CD4-positive, alpha-beta T cell (primary cell): ENCODE data around the gene PRKCB. TPM values are rescaled to one million over a fixed set of nuclear protein-coding genes. Genes with fewer than 3 reads are reported as not detected.
A peak's percentile ranks its signal among the peaks of the same experiment; 100 is the strongest.

Source experiments
- ATAC-seq: fragments of 200-7000 bp; cut with Tn5 transposase; one replicate; pipeline ENCODE4 v1.10.0; 2022; ENCODE audit warnings: mild to moderate bottlenecking; ENCODE audit not compliant: poor library complexity
- CTCF ChIA-PET: fragments of 350-600 bp; sonication (Branson Sonifier 250); formaldehyde crosslinking; loops from one replicate; lab custom pipeline; 2021; ENCODE audit warnings: antibody characterized with exemption, inconsistent platforms; lab: Charles Lee
- POLR2A ChIA-PET: fragments of 350-600 bp; sonication (Branson Sonifier 250); formaldehyde crosslinking; loops from one replicate; lab custom pipeline; 2021; ENCODE audit warnings: antibody characterized with exemption, inconsistent platforms; lab: Charles Lee
- DNase-seq, 14 experiments: peaks; one replicate each; pipeline ENCODE4 v3.0.0-alpha.2; 2013 to 2020; ENCODE audit warnings: mixed read lengths in 2 of 14
- H3K27ac ChIP-seq, 2 donors: one replicate each; pipeline versions ENCODE4 v1.5.1 to v1.7.0; 2013; ENCODE audit warnings: low read length in 2 of 2, low read depth in 1 of 2, mild to moderate bottlenecking in 1 of 2
- H3K27me3 ChIP-seq, 2 experiments: 1 replicate in 1 of 2; 2 replicates in 1 of 2; pipeline versions ENCODE4 v1.6.1 to v1.7.0; 2013; ENCODE audit warnings: low read length in 2 of 2, control low read depth in 1 of 2, mild to moderate bottlenecking in 1 of 2, moderate library complexity in 1 of 2; ENCODE audit not compliant: insufficient read depth in 2 of 2, control insufficient read depth in 1 of 2
- H3K36me3 ChIP-seq: one replicate; pipeline ENCODE4 v1.6.1; 2013; ENCODE audit warnings: low read length, control low read depth; ENCODE audit not compliant: insufficient read depth
- H3K4me1 ChIP-seq: one replicate; pipeline ENCODE4 v1.6.1; 2013; ENCODE audit warnings: low read length, control low read depth; ENCODE audit not compliant: insufficient read depth
- H3K4me3 ChIP-seq: one replicate; pipeline ENCODE4 v1.5.1; 2013; ENCODE audit warnings: mild to moderate bottlenecking, low read length, moderate library complexity
- H3K9me3 ChIP-seq, 2 experiments: 1 replicate in 1 of 2; 2 replicates in 1 of 2; pipeline versions ENCODE4 v1.6.1 to v1.7.0; 2013; ENCODE audit warnings: low read length in 2 of 2, mild to moderate bottlenecking in 2 of 2, control low read depth in 1 of 2, moderate library complexity in 1 of 2; ENCODE audit not compliant: control insufficient read depth in 1 of 2, insufficient read depth in 1 of 2
- H3K27ac Mint-ChIP-seq: one replicate; pipeline ENCODE4 v1.8.0; 2020; ENCODE audit warnings: mixed read lengths
- H3K27me3 Mint-ChIP-seq: one replicate; pipeline ENCODE4 v1.8.0; 2021; ENCODE audit warnings: mixed read lengths
- H3K36me3 Mint-ChIP-seq: one replicate; pipeline ENCODE4 v1.8.0; 2021; ENCODE audit warnings: low read depth, mixed read lengths
- H3K4me1 Mint-ChIP-seq: one replicate; pipeline ENCODE4 v1.8.0; 2021; ENCODE audit warnings: low read depth, mixed read lengths
- H3K4me3 Mint-ChIP-seq: one replicate; pipeline ENCODE4 v1.8.0; 2020; ENCODE audit warnings: mild to moderate bottlenecking, mixed read lengths
- H3K9me3 Mint-ChIP-seq: one replicate; pipeline ENCODE4 v1.8.0; 2020; ENCODE audit warnings: mixed read lengths
- intact Hi-C, 2 experiments: fragments of 100-400 bp; cut with DNase I in 1 of 2; cut with micrococcal nuclease in 1 of 2; formaldehyde crosslinking; loops; one replicate each; pipeline versions ENCODE4 v1.15.1 to v1.9.0; 2023 to 2025; cut with DNase I, micrococcal nuclease
- total RNA-seq, 174 experiments: library from RNA in 2 of 174; stranded (reverse) in 2 of 174; gene quantifications; one replicate each; pipeline ENCODE4 v1.2.3 and lab custom pipeline; 2021 to 2026
- TF ChIP-seq, protein P1 (sequence below): fragments of 200-600 bp; IDR thresholded peaks from one replicate; pipeline ENCODE4 v1.8.0; 2022; ENCODE audit warnings: antibody characterized with exemption, mild to moderate bottlenecking

PRKCB gene
- total RNA-seq, 2 experiments from 2014 or later: 64.7 TPM

- no peaks in the 10 kb centered on the region for H3K36me3 Mint-ChIP-seq
- H3K27ac ChIP-seq: no peak overlapping the region
- ChIA-PET POLR2A (no interaction called here), CTCF (interaction anchor here (0.6 to 1.3 kb wide), 3 partner anchors 9 to 518 kb away, joined by 3 to 5 read pairs (median 3); no protein-coding TSS in a partner anchor)
- H3K4me1 ChIP-seq: no peaks in the 10 kb centered on the region
- no peak overlapping the region for H3K4me3 Mint-ChIP-seq
- H3K9me3 Mint-ChIP-seq: no peaks in the 10 kb centered on the region
- no peak overlapping the region for H3K27ac Mint-ChIP-seq
- TF ChIP-seq, protein P1, sequence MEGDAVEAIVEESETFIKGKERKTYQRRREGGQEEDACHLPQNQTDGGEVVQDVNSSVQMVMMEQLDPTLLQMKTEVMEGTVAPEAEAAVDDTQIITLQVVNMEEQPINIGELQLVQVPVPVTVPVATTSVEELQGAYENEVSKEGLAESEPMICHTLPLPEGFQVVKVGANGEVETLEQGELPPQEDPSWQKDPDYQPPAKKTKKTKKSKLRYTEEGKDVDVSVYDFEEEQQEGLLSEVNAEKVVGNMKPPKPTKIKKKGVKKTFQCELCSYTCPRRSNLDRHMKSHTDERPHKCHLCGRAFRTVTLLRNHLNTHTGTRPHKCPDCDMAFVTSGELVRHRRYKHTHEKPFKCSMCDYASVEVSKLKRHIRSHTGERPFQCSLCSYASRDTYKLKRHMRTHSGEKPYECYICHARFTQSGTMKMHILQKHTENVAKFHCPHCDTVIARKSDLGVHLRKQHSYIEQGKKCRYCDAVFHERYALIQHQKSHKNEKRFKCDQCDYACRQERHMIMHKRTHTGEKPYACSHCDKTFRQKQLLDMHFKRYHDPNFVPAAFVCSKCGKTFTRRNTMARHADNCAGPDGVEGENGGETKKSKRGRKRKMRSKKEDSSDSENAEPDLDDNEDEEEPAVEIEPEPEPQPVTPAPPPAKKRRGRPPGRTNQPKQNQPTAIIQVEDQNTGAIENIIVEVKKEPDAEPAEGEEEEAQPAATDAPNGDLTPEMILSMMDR: peak; percentile 78
- DNase-seq (peak in 11 of 14 experiments; percentile 2 to 69 (median 18)), ATAC-seq (peak; percentile 58)
- no peaks in the 10 kb centered on the region for H3K36me3 ChIP-seq
- H3K27me3 Mint-ChIP-seq: peaks cover 50% of the 10 kb centered on the region
- peaks cover 0 to 11% of the 10 kb centered on the region in 2 experiments for H3K9me3 ChIP-seq
- H3K27me3 ChIP-seq: peaks cover 31 to 50% of the 10 kb centered on the region in 2 experiments
- intact Hi-C loops: loop anchor here (1.0 to 2.0 kb wide), 3 partner anchors 211 to 518 kb away; no protein-coding TSS in a partner anchor
- H3K4me1 Mint-ChIP-seq: no peaks in the 10 kb centered on the region
- H3K4me3 ChIP-seq: no peak overlapping the region
These were observed 417.4 kb downstream of the PRKCB start for GRCh38 chr16:24253192-24253591.

DNA sequence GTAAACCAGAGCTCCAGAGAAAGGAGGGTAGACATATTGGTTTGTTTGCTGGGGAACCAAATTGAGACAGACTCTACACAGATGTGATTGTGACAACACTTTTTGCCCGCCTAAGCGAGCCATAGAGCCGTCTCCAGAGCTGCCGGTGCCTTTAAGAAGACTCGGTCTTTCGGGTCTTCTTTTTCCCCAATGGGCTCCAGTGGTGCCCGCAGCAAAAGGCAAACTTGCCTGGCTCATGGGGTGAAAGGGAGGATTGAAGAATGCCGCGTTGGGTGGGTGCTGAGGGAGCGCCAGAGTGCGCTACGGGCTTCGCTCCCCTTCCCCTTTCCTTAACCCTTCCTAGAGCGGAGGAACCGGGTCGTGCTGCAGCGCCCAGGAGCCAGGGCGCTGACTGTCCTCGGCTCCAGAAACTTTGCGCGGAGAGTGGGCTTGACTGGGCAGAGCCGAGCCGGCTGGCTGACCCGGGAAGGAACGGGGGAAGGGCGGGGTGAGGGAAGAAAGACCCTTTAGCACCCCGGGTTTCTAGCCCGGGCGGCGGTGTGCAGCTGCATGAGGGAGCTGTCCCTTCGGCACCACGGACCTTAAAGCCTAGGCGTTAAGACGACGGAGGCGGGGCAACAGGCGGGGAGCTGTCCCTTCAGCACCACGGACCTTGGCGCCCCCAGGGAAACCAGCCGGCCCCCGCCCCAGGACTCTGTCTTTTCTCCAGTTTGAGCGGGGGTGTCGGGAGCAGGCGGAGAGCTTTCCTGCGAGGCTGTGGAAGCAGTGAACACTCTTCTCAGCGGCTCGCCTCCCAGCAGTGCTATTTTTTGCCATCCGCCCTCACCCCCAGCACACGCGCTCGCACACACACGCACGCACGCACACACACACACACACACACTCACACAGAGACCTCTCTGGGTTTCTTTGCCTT, 419.9 kb downstream of the PRKCB start, which contains the start of gene CACNG3:
Gene CACNG3, plus strand, starts transcription at position 880 of the 916 bp plus-strand sequence. CDS start 420 bp downstream, outside the sequence.
- H3K36me3 Mint-ChIP-seq: no peaks in the 10 kb centered on the region
- H3K4me1 ChIP-seq: no peaks in the 10 kb centered on the region
- peaks cover 0 to 11% of the 10 kb centered on the region in 2 experiments for H3K9me3 ChIP-seq
- H3K4me3 Mint-ChIP-seq: no peak within 1 kb of the TSS
- ChIA-PET CTCF (no interaction called here), POLR2A (no interaction called here)
- no peak within 1 kb of the TSS for H3K4me3 ChIP-seq
- peak; percentile 67 for ATAC-seq
- DNase-seq: peak in 13 of 14 experiments; percentile 8 to 68 (median 31)
- H3K36me3 ChIP-seq: no peaks in the 10 kb centered on the region
- TF ChIP-seq, protein P1: no peak
- peaks cover 43 to 67% of the 10 kb centered on the region in 2 experiments for H3K27me3 ChIP-seq
- H3K9me3 Mint-ChIP-seq: no peaks in the 10 kb centered on the region
- no peak within 1 kb of the TSS for H3K27ac Mint-ChIP-seq
- intact Hi-C loops: no loop called here
- H3K27me3 Mint-ChIP-seq: peaks cover 73% of the 10 kb centered on the region
- no peaks in the 10 kb centered on the region for H3K4me1 Mint-ChIP-seq
- no peak within 1 kb of the TSS for H3K27ac ChIP-seq

GRCh38 chr16:24257958-24258357, 422.2 kb downstream of the PRKCB start:
- no peaks in the 10 kb centered on the region for H3K4me1 Mint-ChIP-seq

More at GRCh38 chr16:24257958-24258357, 422.2 kb downstream of the PRKCB start:
- ChIA-PET POLR2A (no interaction called here), CTCF (no interaction called here)
- Mint-ChIP-seq H3K27ac (no peak overlapping the region), H3K27me3 (peaks cover 91% of the 10 kb centered on the region), H3K9me3 (no peaks in the 10 kb centered on the region), H3K4me3 (no peak overlapping the region), H3K36me3 (no peaks in the 10 kb centered on the region)
- peaks cover 0 to 11% of the 10 kb centered on the region in 2 experiments for H3K9me3 ChIP-seq
- no peaks in the 10 kb centered on the region for H3K4me1 ChIP-seq
- TF ChIP-seq, protein P1: no peak
- peaks cover 46 to 71% of the 10 kb centered on the region in 2 experiments for H3K27me3 ChIP-seq
- no peaks in the 10 kb centered on the region for H3K36me3 ChIP-seq
- ATAC-seq (no peak), DNase-seq (no peak)
- intact Hi-C loops: no loop called here
- no peak overlapping the region for H3K4me3 ChIP-seq
- H3K27ac ChIP-seq: no peak overlapping the region
